Activated CD4-positive, alpha-beta T cell treated with anti-CD3 and anti-CD28 coated beads for 36 hours (primary cell): ENCODE data around the gene TRNAU1AP. TPM values are rescaled to one million over a fixed set of nuclear protein-coding genes. Genes with fewer than 3 reads are reported as not detected.

Experiments
- ATAC-seq: fragments of 200-7000 bp; cut with Tn5 transposase; one replicate; pipeline ENCODE4 v1.10.0; 2021; ENCODE audit warnings: mild to moderate bottlenecking, moderate library complexity
- CTCF ChIA-PET: fragments of 350-600 bp; sonication (Branson Sonifier 250); formaldehyde crosslinking; loops from one replicate; lab custom pipeline; 2021; ENCODE audit warnings: antibody characterized with exemption; lab: Charles Lee
- POLR2A ChIA-PET: fragments of 350-600 bp; sonication (Branson Sonifier 250); formaldehyde crosslinking; loops from one replicate; lab custom pipeline; 2021; ENCODE audit warnings: antibody characterized with exemption, inconsistent platforms; lab: Charles Lee
- DNase-seq: peaks from one replicate; pipeline ENCODE4 v3.0.0-alpha.2; 2020
- H3K27ac Mint-ChIP-seq: one replicate; pipeline ENCODE4 v1.8.0; 2021; ENCODE audit warnings: mixed read lengths
- H3K27me3 Mint-ChIP-seq: one replicate; pipeline ENCODE4 v1.8.0; 2021; ENCODE audit warnings: mixed read lengths
- H3K36me3 Mint-ChIP-seq: one replicate; pipeline ENCODE4 v1.8.0; 2021; ENCODE audit warnings: low read depth, mixed read lengths
- H3K4me1 Mint-ChIP-seq: one replicate; pipeline ENCODE4 v1.8.0; 2021; ENCODE audit warnings: mixed read lengths
- H3K4me3 Mint-ChIP-seq: one replicate; pipeline ENCODE4 v1.8.0; 2021; ENCODE audit warnings: mild to moderate bottlenecking, moderate library complexity, mixed read lengths
- H3K9me3 Mint-ChIP-seq: one replicate; pipeline ENCODE4 v1.8.0; 2021; ENCODE audit warnings: low read depth, mixed read lengths
- intact Hi-C, 2 experiments: fragments of 100-400 bp; cut with DNase I in 1 of 2; cut with micrococcal nuclease in 1 of 2; formaldehyde crosslinking; loops; one replicate each; pipeline versions ENCODE4 v1.14.2 to v1.15.1; 2022 to 2024; cut with DNase I, micrococcal nuclease
- total RNA-seq, 2 experiments: library from RNA; stranded (reverse); gene quantifications; one replicate each; pipeline ENCODE4 v1.2.3, GENCODE V29; 2021

Gene TRNAU1AP
- total RNA-seq: 10 to 100 TPM; 50.7 to 60.2 TPM

DNA sequence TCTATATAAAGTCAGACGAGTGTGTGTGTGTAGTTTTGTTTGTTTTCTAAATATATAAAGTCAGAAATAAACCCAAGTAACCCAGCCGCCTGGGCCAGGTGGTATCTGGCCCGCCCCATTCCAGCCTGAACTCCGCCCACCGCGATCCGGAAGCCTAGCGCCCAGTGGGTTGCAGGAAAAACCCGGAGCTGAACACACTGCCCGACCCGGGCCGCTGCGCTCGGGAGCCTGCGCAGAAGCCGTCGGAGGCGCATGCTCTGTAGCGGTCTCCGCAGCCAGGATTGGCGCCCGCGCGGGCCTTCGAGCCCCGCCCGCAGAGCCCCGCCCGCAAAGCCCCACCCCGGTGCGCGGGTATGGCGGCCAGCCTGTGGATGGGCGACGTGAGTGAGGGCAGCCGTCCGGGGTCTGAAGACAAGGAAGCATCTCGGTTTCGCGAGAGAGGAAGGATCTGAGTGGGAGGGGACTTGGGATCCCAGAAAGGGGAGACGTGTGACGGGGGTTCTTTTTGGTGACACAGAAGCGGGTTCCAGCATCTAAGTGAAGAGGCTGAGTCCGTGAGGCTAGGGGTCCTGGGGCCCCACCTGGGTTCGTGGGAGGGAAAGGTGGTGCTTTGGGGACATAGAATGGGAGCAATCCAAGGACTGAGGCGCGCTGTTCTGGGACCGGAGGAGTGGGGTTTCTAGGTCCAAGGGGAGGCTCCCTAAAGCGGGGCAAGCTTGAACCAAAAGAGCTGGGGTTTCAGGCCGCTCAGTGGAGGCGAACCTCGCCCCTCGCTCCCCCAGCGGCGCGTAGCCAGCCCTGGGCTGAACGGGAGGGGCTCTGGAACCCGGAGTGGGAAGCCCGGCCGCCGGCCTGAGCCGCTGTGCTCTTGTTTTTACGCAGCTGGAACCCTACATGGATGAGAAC, at the start of gene TRNAU1AP:
Gene TRNAU1AP (plus strand): TSS at position 328 of the 906 bp plus-strand sequence. CDS start 26 bp downstream, at position 354.
- Mint-ChIP-seq H3K4me1 (peaks cover 24% of the 10 kb centered on the region), H3K9me3 (no peaks in the 10 kb centered on the region), H3K4me3 (peak within 1 kb of the TSS; percentile 92), H3K36me3 (peaks cover 20% of the 10 kb centered on the region), H3K27me3 (no peaks in the 10 kb centered on the region), H3K27ac (peak within 1 kb of the TSS; percentile 95)
- DNase-seq: peak; percentile 99
- POLR2A ChIA-PET: interaction anchor here (0.6 to 4.5 kb wide), 10 partner anchors 14 to 361 kb away, joined by 3 to 75 read pairs (median 4); partner anchors contain the start of genes EPB41, RCC1, RNU11 and TAF12
- CTCF ChIA-PET: interaction anchor here (0.6 to 1.6 kb wide), 9 partner anchors 18 to 788 kb away, joined by 3 to 6 read pairs (median 3); no protein-coding TSS in a partner anchor
- intact Hi-C loops: loop anchor here (1.0 to 10.0 kb wide), 14 partner anchors 28 to 1858 kb away; partner anchors contain the start of genes ARID1A (in 1 of the 2), RNU11 (in 1 of the 2), SESN2 (in 1 of the 2) and SRSF4 (in 1 of the 2)
- ATAC-seq: peak; percentile 94

DNA sequence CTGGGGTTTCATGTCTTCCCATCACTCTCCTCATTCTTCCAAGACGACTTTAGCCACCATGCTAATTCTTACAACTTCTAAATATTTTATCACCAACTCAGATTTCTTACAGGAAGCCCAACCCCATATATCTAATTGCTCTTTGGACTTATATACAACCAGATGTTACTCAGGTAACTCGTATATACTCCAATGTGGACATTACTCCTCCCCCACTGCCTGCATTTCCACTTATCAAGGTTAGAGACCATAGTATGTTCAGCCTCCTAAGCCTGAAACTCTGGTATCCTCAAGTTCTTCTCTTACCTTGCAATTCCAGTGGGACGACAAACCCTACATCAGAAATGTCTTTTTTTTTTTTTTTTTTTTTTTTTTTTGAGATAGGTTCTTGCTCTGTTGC, 49.8 kb upstream of the TRNAU1AP start:
- peaks cover 30% of the 10 kb centered on the region for H3K36me3 Mint-ChIP-seq
- ATAC-seq (no peak), DNase-seq (no peak)
- intact Hi-C loops: loop anchor here in 1 of 2 experiments (5.0 kb wide), 1 partner anchor 96 kb away; no protein-coding TSS in a partner anchor
- ChIA-PET POLR2A (interaction anchor here (0.6 kb wide), 1 partner anchor 41 kb away, joined by 7 read pairs; no protein-coding TSS in a partner anchor), CTCF (no interaction called here)
- H3K4me3 Mint-ChIP-seq: no peak overlapping the region
- H3K9me3 Mint-ChIP-seq: no peaks in the 10 kb centered on the region
- H3K27me3 Mint-ChIP-seq: peaks cover 1% of the 10 kb centered on the region
- no peak overlapping the region for H3K27ac Mint-ChIP-seq
- peaks cover 6% of the 10 kb centered on the region for H3K4me1 Mint-ChIP-seq

DNA sequence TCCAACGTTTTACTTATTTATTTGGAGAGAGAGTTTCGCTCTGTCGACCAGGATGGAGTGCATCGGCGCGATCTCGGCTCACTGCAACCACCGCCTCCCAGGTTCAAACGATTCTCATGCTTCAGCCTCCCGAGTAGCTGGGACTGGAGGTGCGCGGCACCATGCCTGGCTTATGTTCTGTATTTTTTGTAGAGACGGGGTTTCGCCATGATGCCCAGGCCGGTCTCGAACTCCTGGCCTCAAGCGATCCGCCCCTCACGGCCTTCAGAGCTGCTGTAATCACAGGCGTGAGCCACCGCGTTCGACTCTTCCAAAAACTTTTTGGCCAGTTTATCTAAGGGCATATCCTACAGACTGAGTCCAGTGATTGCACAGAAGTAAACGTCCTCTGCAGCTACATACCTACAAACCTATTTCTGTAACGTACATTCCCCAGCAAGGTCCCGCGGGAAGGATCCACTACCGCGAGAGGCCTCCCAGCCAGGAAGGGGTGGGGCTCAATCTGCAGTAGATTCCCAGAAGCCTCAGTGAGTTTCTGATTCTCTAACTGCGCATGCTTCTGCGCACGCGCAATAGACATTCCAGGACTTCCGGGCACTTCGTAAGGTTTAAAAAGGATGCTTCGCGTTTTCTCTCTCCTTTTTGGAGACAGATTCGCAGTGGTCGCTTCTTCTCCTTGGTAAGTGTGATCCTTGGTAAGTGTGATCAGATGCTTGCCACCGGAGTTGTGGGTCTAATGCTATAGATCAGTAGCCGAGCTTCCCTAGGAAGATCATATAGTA, 47.3 kb upstream of the TRNAU1AP start, which contains the start of gene RCC1:
Gene RCC1 (plus strand): TSS at position 638 of the 782 bp plus-strand sequence. CDS start 23,824 bp downstream, outside the sequence.
- peaks cover 1% of the 10 kb centered on the region for H3K27me3 Mint-ChIP-seq

DNA sequence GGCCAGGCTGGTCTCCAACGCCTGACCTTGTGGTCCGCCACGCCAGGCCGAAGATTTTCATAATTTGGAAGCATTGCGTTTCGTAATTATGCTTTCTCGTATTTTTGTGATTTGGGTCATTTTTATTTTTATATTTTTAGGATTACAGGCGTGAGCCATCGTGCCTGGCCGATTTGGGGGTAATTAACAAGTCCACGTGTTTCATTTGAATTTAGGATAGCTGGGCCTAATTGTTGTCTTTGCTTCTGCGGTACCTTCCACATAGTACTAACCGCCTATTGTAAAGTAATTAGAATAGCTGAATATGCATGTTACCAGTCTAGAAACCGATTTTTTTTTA, 46.0 kb upstream of the TRNAU1AP start:
- CTCF ChIA-PET: no interaction called here
- H3K36me3 Mint-ChIP-seq: peaks cover 61% of the 10 kb centered on the region
- no peaks in the 10 kb centered on the region for H3K9me3 Mint-ChIP-seq
- intact Hi-C loops: loop anchor here (1.0 to 5.0 kb wide), 3 partner anchors 141 to 248 kb away; partner anchors contain the start of genes MED18 (in 1 of the 2), RNU11 (in 1 of the 2) and SESN2 (in 1 of the 2)
- no peak for DNase-seq
- ATAC-seq: no peak
- POLR2A ChIA-PET: interaction anchor here (0.6 to 6.5 kb wide), 8 partner anchors 32 to 258 kb away, joined by 3 to 86 read pairs (median 6); partner anchors contain the start of genes MED18 and RNU11
- peak overlapping the region; percentile 98 for H3K4me3 Mint-ChIP-seq
- peaks cover 29% of the 10 kb centered on the region for H3K4me1 Mint-ChIP-seq
- H3K27me3 Mint-ChIP-seq: peaks cover 1% of the 10 kb centered on the region
- H3K27ac Mint-ChIP-seq: peak overlapping the region; percentile 99

More for the DNA sequence above, 47.3 kb upstream of the TRNAU1AP start, which contains the start of gene RCC1:
- Mint-ChIP-seq H3K9me3 (no peaks in the 10 kb centered on the region), H3K4me3 (peak within 1 kb of the TSS; percentile 98), H3K36me3 (peaks cover 54% of the 10 kb centered on the region), H3K4me1 (peaks cover 26% of the 10 kb centered on the region), H3K27ac (peak within 1 kb of the TSS; percentile 99)
- CTCF ChIA-PET: interaction anchor here (0.5 to 0.9 kb wide), 3 partner anchors 12 to 298 kb away, joined by 3 to 4 read pairs (median 3); no protein-coding TSS in a partner anchor
- ATAC-seq (peak; percentile 85), DNase-seq (peak; percentile 97)
- intact Hi-C loops: loop anchor here (1.0 to 5.0 kb wide), 16 partner anchors 13 to 732 kb away; partner anchors contain the start of genes MED18 (in 2 of the 2), RNU11 (in 2 of the 2), PHACTR4 (in 1 of the 2) and PPP1R8 (in 1 of the 2)
- POLR2A ChIA-PET: interaction anchor here (0.5 to 6.5 kb wide), 26 partner anchors 10 to 586 kb away, joined by 3 to 86 read pairs (median 4); partner anchors contain the start of genes EYA3, MED18, RNU11 and TAF12

DNA sequence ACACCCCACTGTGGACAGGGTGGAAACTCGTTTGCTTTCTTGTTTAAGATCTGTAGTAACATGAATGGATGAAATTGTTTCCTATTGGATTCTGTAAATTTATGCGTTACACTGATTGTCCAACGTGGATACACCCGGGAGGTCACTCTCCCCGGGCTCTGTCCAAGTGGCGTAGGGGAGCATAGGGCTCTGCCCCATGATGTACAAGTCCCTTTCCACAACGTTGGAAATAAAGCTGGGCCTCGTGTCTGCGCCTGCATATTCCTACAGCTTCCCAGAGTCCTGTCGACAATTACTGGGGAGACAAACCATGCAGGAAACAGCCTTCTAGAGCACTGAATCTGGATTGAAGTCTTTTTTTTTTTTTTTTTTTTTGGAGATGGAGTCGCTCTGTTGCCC, 45.6 kb upstream of the TRNAU1AP start:
- intact Hi-C loops: loop anchor here in 1 of 2 experiments (5.0 kb wide), 1 partner anchor 180 kb away; the partner anchor contains the start of gene MED18
- peaks cover 32% of the 10 kb centered on the region for H3K4me1 Mint-ChIP-seq
- H3K27me3 Mint-ChIP-seq: peaks cover 1% of the 10 kb centered on the region
- ChIA-PET CTCF (no interaction called here), POLR2A (interaction anchor here (0.5 to 6.5 kb wide), 10 partner anchors 11 to 1805 kb away, joined by 3 to 86 read pairs (median 4); partner anchors contain the start of genes MED18 and RNU11)
- no peaks in the 10 kb centered on the region for H3K9me3 Mint-ChIP-seq
- H3K27ac Mint-ChIP-seq: peak overlapping the region; percentile 99
- peak; percentile 34 for DNase-seq
- H3K36me3 Mint-ChIP-seq: peaks cover 64% of the 10 kb centered on the region
- H3K4me3 Mint-ChIP-seq: peak overlapping the region; percentile 98
- no peak for ATAC-seq

DNA sequence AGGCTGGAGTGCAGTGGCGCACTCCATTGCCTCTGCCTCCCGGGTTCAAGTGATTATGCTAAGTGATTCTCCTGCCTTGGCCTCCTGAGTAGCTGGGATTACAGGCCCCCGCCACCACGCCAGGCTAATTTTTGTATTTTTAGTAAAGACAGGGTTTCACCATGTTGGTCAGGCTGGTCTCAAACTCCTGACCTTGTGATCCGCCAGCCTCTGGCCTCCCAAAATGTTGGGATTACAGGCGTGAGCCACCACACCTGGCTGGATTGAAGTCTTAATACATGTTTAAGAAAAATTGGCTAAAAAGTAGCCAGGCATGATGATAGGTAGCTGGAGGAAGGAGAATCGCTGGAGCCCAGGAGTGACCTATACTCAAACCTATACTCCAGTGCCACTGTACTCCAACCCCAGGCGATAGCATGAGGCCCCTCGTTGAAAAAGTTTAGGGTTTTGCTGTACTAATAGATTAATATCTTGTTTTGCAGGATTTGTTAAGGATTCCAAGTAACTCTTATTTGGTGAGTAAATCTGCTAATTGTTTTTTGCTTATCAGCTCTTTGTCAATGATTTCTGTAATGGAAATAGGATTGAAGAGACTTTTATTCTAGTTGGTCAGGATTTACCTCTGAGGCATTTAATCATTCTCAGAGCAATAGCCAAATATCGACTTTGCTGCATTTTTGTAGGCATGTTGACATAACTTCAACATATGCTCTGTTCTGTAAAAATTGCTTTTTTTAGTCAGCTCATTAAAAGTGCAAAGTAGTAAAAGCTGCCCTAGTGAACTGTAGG, 45.0 kb upstream of the TRNAU1AP start:
- Mint-ChIP-seq H3K9me3 (no peaks in the 10 kb centered on the region), H3K27ac (peak overlapping the region; percentile 99), H3K27me3 (peaks cover 1% of the 10 kb centered on the region), H3K4me3 (peak overlapping the region; percentile 98), H3K4me1 (peaks cover 36% of the 10 kb centered on the region), H3K36me3 (peaks cover 70% of the 10 kb centered on the region)
- ChIA-PET CTCF (interaction anchor here (0.6 to 1.4 kb wide), 2 partner anchors 43 to 259 kb away, joined by 3 read pairs; no protein-coding TSS in a partner anchor), POLR2A (interaction anchor here (0.5 to 6.5 kb wide), 8 partner anchors 10 to 1805 kb away, joined by 3 to 86 read pairs (median 4); partner anchors contain the start of genes RNU11 and TAF12)
- ATAC-seq (no peak), DNase-seq (peak; percentile 17)
- intact Hi-C loops: loop anchor here in 1 of 2 experiments (2.0 to 5.0 kb wide), 2 partner anchors 73 to 181 kb away; partner anchors contain the start of gene MED18

DNA sequence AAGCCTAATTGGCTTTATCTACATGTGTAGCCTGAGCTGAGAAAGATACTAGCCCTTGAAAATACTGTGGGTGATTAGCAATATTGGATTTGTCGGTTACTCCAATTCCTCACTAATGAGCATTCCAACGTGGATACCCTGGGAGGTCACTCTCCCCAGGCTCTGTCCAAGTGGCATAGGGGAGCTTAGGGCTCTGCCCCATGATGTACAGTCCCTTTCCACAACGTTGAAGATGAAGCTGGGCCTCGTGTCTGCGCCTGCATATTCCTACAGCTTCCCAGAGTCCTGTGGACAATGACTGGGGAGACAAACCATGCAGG, 44.5 kb upstream of the TRNAU1AP start:
- POLR2A ChIA-PET: interaction anchor here (0.8 to 6.5 kb wide), 4 partner anchors 72 to 751 kb away, joined by 3 to 86 read pairs (median 12); partner anchors contain the start of genes RNU11 and TAF12
- Mint-ChIP-seq H3K27ac (peak overlapping the region; percentile 99), H3K4me1 (peaks cover 36% of the 10 kb centered on the region), H3K4me3 (peak overlapping the region; percentile 98), H3K9me3 (no peaks in the 10 kb centered on the region), H3K36me3 (peaks cover 72% of the 10 kb centered on the region), H3K27me3 (peaks cover 1% of the 10 kb centered on the region)
- ATAC-seq (no peak), DNase-seq (peak; percentile 16)
- intact Hi-C loops: loop anchor here in 1 of 2 experiments (2.0 to 5.0 kb wide), 2 partner anchors 72 to 181 kb away; partner anchors contain the start of gene MED18
- CTCF ChIA-PET: interaction anchor here (0.6 to 1.4 kb wide), 2 partner anchors 43 to 260 kb away, joined by 3 read pairs; no protein-coding TSS in a partner anchor

DNA sequence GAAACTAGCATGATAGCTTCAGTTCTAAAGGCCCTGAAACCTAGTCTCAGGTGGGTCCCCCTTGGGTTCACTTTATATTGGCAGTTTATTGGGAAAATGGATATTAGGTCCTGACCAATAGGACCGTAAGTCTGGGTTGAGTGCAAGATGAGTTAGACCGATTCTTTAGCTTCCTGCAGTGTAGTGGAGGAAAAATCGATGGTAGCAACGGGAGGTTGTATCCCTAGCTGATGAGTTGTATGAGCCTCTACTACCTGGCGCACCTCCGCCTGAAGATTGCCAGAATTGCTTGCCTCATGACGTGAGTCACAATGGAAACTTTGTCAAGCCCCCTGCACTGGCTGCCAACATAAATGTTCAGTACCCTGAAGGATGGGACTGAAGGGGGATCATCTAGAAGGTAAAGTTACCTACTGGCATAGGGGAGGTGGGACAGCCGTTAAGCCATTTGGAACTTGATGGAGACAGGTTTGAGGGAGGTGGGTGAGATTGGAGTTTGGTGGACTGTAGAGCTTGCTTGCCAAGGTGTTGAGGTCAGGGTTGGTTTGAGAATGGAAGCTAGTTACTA, 43.1 kb upstream of the TRNAU1AP start:
- Mint-ChIP-seq H3K4me3 (peak overlapping the region; percentile 98), H3K27ac (peak overlapping the region; percentile 99), H3K36me3 (peaks cover 80% of the 10 kb centered on the region), H3K27me3 (peaks cover 1% of the 10 kb centered on the region), H3K4me1 (peaks cover 36% of the 10 kb centered on the region), H3K9me3 (no peaks in the 10 kb centered on the region)
- CTCF ChIA-PET: interaction anchor here (0.6 to 1.6 kb wide), 4 partner anchors 68 to 1064 kb away, joined by 3 read pairs; no protein-coding TSS in a partner anchor
- no peak for ATAC-seq
- peak; percentile 60 for DNase-seq
- POLR2A ChIA-PET: interaction anchor here (0.6 to 6.5 kb wide), 13 partner anchors 9 to 1177 kb away, joined by 3 to 86 read pairs (median 4); partner anchors contain the start of genes MED18, RNU11, TAF12 and TRNAU1AP
- intact Hi-C loops: loop anchor here in 1 of 2 experiments (2.0 to 5.0 kb wide), 2 partner anchors 71 to 182 kb away; partner anchors contain the start of gene MED18
